ENCODE results near the gene PSTK.

DNA sequence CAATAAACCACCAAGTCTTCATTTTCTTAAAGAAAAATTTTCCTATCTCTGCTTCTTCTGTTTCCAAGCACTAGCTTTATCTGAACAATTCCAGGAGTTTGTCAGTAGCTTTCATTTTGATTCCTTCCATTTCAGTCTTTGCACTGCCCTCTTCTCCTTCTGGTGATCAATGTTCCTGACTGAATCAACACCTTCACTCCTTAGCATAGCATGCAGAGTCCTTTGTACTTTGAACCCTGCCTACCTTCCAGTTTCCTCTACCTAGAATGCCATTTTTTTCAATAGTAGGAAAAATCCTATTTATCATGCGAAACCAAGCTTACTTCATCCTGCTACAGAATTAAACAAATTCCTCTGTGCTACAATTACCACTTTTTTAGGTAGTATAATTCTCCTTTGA lies 24.3 kb upstream of the PSTK start:
- TF ChIP-seq EGR1 (IDR thresholded peaks at IDR 0.05; ENCODE audit: low read depth) = no peak
- TF ChIP-seq, protein P1, sequence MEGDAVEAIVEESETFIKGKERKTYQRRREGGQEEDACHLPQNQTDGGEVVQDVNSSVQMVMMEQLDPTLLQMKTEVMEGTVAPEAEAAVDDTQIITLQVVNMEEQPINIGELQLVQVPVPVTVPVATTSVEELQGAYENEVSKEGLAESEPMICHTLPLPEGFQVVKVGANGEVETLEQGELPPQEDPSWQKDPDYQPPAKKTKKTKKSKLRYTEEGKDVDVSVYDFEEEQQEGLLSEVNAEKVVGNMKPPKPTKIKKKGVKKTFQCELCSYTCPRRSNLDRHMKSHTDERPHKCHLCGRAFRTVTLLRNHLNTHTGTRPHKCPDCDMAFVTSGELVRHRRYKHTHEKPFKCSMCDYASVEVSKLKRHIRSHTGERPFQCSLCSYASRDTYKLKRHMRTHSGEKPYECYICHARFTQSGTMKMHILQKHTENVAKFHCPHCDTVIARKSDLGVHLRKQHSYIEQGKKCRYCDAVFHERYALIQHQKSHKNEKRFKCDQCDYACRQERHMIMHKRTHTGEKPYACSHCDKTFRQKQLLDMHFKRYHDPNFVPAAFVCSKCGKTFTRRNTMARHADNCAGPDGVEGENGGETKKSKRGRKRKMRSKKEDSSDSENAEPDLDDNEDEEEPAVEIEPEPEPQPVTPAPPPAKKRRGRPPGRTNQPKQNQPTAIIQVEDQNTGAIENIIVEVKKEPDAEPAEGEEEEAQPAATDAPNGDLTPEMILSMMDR (IDR thresholded peaks at IDR 0.05 in 2 of 3, conservative IDR thresholded peaks at IDR 0.05 in 1 of 3; ENCODE audit: borderline replicate concordance in 1 of 3, insufficient read depth in 1 of 3, low read depth in 2 of 3, low read length in 2 of 3) = no peak
- TF ChIP-seq POLR2A (IDR thresholded peaks at IDR 0.05; ENCODE audit: borderline replicate concordance, extremely low read depth, insufficient read depth, insufficient read length) = no peak
- TF ChIP-seq CEBPB (IDR thresholded peaks at IDR 0.05; ENCODE audit: low read depth) = no peak
- no peak for TF ChIP-seq EZH2phosphoT487 (IDR thresholded peaks at IDR 0.05; ENCODE audit: borderline replicate concordance)
- TF ChIP-seq POLR2AphosphoS5 (IDR thresholded peaks at IDR 0.05; ENCODE audit: low read depth, low read length) = no peak
- TF ChIP-seq, protein P2, sequence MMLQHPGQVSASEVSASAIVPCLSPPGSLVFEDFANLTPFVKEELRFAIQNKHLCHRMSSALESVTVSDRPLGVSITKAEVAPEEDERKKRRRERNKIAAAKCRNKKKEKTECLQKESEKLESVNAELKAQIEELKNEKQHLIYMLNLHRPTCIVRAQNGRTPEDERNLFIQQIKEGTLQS (IDR thresholded peaks at IDR 0.05) = no peak
- TF ChIP-seq JUND (IDR thresholded peaks at IDR 0.05) = no peak
